ENCODE data around the gene P2RY2.
"Not testable (repeated sequence)": the region's sequence is repeated elsewhere in the genome, so short reads cannot be mapped to it uniquely, and the experiment has no call there.

The P2RY2 gene

GRCh38 chr11:73228268-73229134 lies 10.4 kb downstream of the P2RY2 start:
- DNase-seq (ENCODE audit: low read depth) = no peak

- no peak for DNase-seq (ENCODE audit: low read depth)
Measured at GRCh38 chr11:73229321-73229895, 11.3 kb downstream of the P2RY2 start.

- no peak for DNase-seq (ENCODE audit: low read depth)
Measured at GRCh38 chr11:73229896-73230875, 12.1 kb downstream of the P2RY2 start.

- no peak for DNase-seq (ENCODE audit: low read depth)
Measured at GRCh38 chr11:73230931-73231330, 12.8 kb downstream of the P2RY2 start.

- not testable (repeated sequence) for DNase-seq (ENCODE audit: low read depth)
Measured at GRCh38 chr11:73232487-73232886, 14.4 kb downstream of the P2RY2 start.

- no peak for DNase-seq (ENCODE audit: low read depth)
Measured at GRCh38 chr11:73233211-73233610, 15.1 kb downstream of the P2RY2 start.

- peak; percentile 35 for DNase-seq (ENCODE audit: low read depth)
Measured at GRCh38 chr11:73233692-73234470, 15.8 kb downstream of the P2RY2 start.

GRCh38 chr11:73234471-73235181 lies 16.5 kb downstream of the P2RY2 start:
- DNase-seq (ENCODE audit: low read depth) = no peak

GRCh38 chr11:73235236-73235786 lies 17.2 kb downstream of the P2RY2 start:
- no peak for DNase-seq (ENCODE audit: low read depth)

- no peak for DNase-seq (ENCODE audit: low read depth)
Measured at GRCh38 chr11:73236205-73236765, 18.2 kb downstream of the P2RY2 start.

GRCh38 chr11:73236854-73237253 lies 18.8 kb downstream of the P2RY2 start:
- peak; percentile 43 for DNase-seq (ENCODE audit: low read depth)

GRCh38 chr11:73237471-73238290 lies 19.6 kb downstream of the P2RY2 start:
- peak; percentile 55 for DNase-seq (ENCODE audit: low read depth)

- DNase-seq (ENCODE audit: low read depth) = no peak
Measured at GRCh38 chr11:73239111-73239521, 21.0 kb downstream of the P2RY2 start.

GRCh38 chr11:73239571-73240189 lies 21.6 kb downstream of the P2RY2 start:
- DNase-seq (ENCODE audit: low read depth) = no peak

GRCh38 chr11:73240190-73240781 lies 22.2 kb downstream of the P2RY2 start:
- peak; percentile 49 for DNase-seq (ENCODE audit: low read depth)

- no peak for DNase-seq (ENCODE audit: low read depth)
Measured at GRCh38 chr11:73241300-73241699, 23.2 kb downstream of the P2RY2 start.

GRCh38 chr11:73242251-73243092 lies 24.4 kb downstream of the P2RY2 start:
- peak; percentile 58 for DNase-seq (ENCODE audit: low read depth)

- DNase-seq (ENCODE audit: low read depth) = no peak
Measured at GRCh38 chr11:73243093-73243485, 25.0 kb downstream of the P2RY2 start.
